PC-9 (cell line): ENCODE data around the gene CPXM2. TPM values are rescaled to one million over a fixed set of nuclear protein-coding genes. Genes with fewer than 3 reads are reported as not detected.

Source experiments
- BruUV-seq: library from RNA; stranded (reverse); fragments of 400-500 nt; replicated peaks from 2 replicates; lab custom pipeline; 2021; lab: Mats Ljungman, UMichigan
- CTCF ChIA-PET: fragments of 300-600 bp; sonication (Branson Sonifier 250); formaldehyde crosslinking; loops from one replicate; lab custom pipeline; 2022; ENCODE audit warnings: antibody characterized with exemption; lab: Charles Lee
- POLR2A ChIA-PET: fragments of 300-600 bp; sonication (Branson Sonifier 250); formaldehyde crosslinking; loops from one replicate; lab custom pipeline; 2022; ENCODE audit warnings: antibody characterized with exemption; ENCODE audit not compliant: unreplicated experiment; lab: Charles Lee
- DNase-seq, 2 experiments: peaks; one replicate each; pipeline versions ENCODE4 v3.0.0 to v3.0.0-alpha.2; 2015 to 2022; ENCODE audit warnings: mixed read lengths in 1 of 2
- H2AFZ ChIP-seq: fragments of 200-600 bp; sonication (generic); 2 replicates; pipeline ENCODE4 v1.8.1; 2017; ENCODE audit warnings: antibody characterized with exemption
- H3F3A ChIP-seq: fragments of 200-600 bp; sonication (generic); 2 replicates; pipeline ENCODE4 v1.8.1; 2017; ENCODE audit warnings: antibody characterized with exemption, mild to moderate bottlenecking, low read depth; ENCODE audit not compliant: insufficient read depth
- H3K27ac ChIP-seq: fragments of 200-600 bp; sonication (generic); 2 replicates; pipeline ENCODE4 v1.6.1; 2016; ENCODE audit warnings: mixed run types
- H3K27me3 ChIP-seq: fragments of 200-600 bp; sonication (generic); 2 replicates; pipeline ENCODE4 v1.6.1; 2016; ENCODE audit warnings: low read depth, mixed run types; ENCODE audit not compliant: insufficient read depth
- H3K36me3 ChIP-seq: fragments of 200-600 bp; sonication (generic); 2 replicates; pipeline ENCODE4 v1.6.1; 2016; ENCODE audit warnings: low read depth, mixed run types
- H3K4me1 ChIP-seq: fragments of 200-600 bp; sonication (generic); replicated peaks from 2 replicates; pipeline ENCODE4 v1.6.1; 2016; ENCODE audit warnings: mixed run types; ENCODE audit not compliant: insufficient read depth
- H3K4me2 ChIP-seq: fragments of 200-600 bp; sonication (generic); 2 replicates; pipeline ENCODE4 v1.6.1; 2017; ENCODE audit warnings: mixed run types
- H3K4me3 ChIP-seq: fragments of 200-600 bp; sonication (generic); 2 replicates; pipeline ENCODE4 v1.6.1; 2016; ENCODE audit warnings: mixed run types
- H3K79me2 ChIP-seq: fragments of 200-600 bp; sonication (generic); 2 replicates; pipeline ENCODE4 v1.6.1; 2017; ENCODE audit warnings: low read depth, mixed run types
- H3K9me2 ChIP-seq: fragments of 200-600 bp; sonication (generic); 2 replicates; pipeline ENCODE4 v1.8.1; 2017; ENCODE audit warnings: mild to moderate bottlenecking; ENCODE audit not compliant: insufficient read depth
- H3K9me3 ChIP-seq: fragments of 200-600 bp; sonication (generic); 2 replicates; pipeline ENCODE4 v1.8.1; 2016; ENCODE audit warnings: low read depth; ENCODE audit not compliant: insufficient read depth
- H4K20me1 ChIP-seq: fragments of 200-600 bp; sonication (generic); 2 replicates; pipeline ENCODE4 v1.8.1; 2017; ENCODE audit not compliant: insufficient read depth
- CTCF ChIP-seq: fragments of 200-600 bp; sonication (generic); conservative IDR thresholded peaks from 2 replicates; pipeline ENCODE4 v1.6.1; 2017; ENCODE audit warnings: mixed run types, antibody characterized with exemption, mild to moderate bottlenecking, moderate library complexity
- EZH2 ChIP-seq: fragments of 200-600 bp; sonication (generic); IDR thresholded peaks from 2 replicates; pipeline ENCODE4 v1.8.0; 2017; ENCODE audit warnings: antibody characterized with exemption, low read depth
- intact Hi-C: fragments of 100-400 bp; cut with micrococcal nuclease; formaldehyde crosslinking; loops from one replicate; pipeline ENCODE4 v1.10.0; 2022; ENCODE audit not compliant: unreplicated experiment
- total RNA-seq: library from RNA; stranded (reverse); gene quantifications from 2 replicates; pipeline ENCODE4 v1.2.3, GENCODE V29; 2021

The CPXM2 gene
- total RNA-seq, 1 experiment from 2014 or later: not detected

- Histone ChIP-seq H2AFZ (no peak overlapping the region), H3K4me2 (no peak overlapping the region), H3K9me3 (no peaks in the 10 kb centered on the region), H3K79me2 (no peaks in the 10 kb centered on the region), H3K4me1 (no peaks in the 10 kb centered on the region), H3K36me3 (no peaks in the 10 kb centered on the region), H3K27me3 (peaks cover 55% of the 10 kb centered on the region), H3K4me3 (no peak overlapping the region), H4K20me1 (no peaks in the 10 kb centered on the region), H3F3A (no peaks in the 10 kb centered on the region), H3K9me2 (no peaks in the 10 kb centered on the region), H3K27ac (no peak overlapping the region)
- TF ChIP-seq EZH2: no peak
- TF ChIP-seq CTCF: no peak
- BruUV-seq: no TSS peak
- CTCF ChIA-PET: no interaction called here
- intact Hi-C loops: no loop called here
- POLR2A ChIA-PET: no interaction called here
- no peak for DNase-seq
These were observed 16.8 kb upstream of the CPXM2 start for GRCh38 chr10:123908379-123908778.

DNA sequence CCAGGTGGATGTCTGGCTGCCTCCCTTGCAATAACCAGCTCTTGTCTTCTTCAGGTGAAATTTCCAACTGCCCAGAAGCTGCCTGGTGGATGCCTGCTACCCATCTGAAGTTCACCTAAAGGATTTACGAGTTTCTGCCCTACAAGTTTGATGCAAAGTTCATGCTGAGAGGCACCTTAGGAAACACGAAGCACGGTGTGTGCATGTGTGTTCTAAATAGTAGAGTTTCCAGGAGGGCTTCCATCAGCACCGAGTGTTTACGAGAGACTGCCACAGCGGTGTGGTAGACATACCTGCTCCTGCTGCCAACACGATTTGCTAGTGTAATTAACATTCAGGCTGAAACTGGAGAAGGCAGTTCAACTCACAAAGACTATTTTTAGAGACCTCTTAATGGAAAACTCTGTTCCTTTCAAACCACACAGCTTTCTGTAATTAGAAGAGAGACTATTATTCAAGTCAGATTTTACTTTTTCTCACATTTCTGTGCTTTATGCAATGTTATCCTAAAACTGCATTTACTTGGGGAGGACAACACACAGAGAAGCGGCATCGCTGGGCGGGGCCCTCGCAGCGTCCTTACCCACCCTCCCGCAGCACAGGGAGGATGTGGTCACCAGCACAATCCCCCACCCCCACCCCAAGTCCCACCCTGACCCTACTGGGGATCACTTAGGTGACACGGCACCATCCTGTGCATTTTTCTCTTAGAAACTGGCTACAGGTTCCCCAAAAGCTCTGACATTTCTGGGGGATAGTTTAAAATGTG is 15.5 kb upstream of the CPXM2 start:
- Histone ChIP-seq H3K9me3 (no peaks in the 10 kb centered on the region), H3F3A (no peaks in the 10 kb centered on the region), H3K27me3 (peaks cover 46% of the 10 kb centered on the region), H3K36me3 (no peaks in the 10 kb centered on the region), H3K4me2 (no peak overlapping the region), H3K4me1 (no peaks in the 10 kb centered on the region), H3K9me2 (no peaks in the 10 kb centered on the region), H3K79me2 (no peaks in the 10 kb centered on the region), H3K4me3 (no peak overlapping the region), H2AFZ (no peak overlapping the region), H4K20me1 (no peaks in the 10 kb centered on the region), H3K27ac (no peak overlapping the region)
- ChIA-PET CTCF (no interaction called here), POLR2A (no interaction called here)
- no peak for TF ChIP-seq CTCF
- TF ChIP-seq EZH2: no peak
- intact Hi-C loops: no loop called here
- no peak for DNase-seq
- no TSS peak for BruUV-seq

GRCh38 chr10:123906296-123906695 is 14.7 kb upstream of the CPXM2 start:
- H2AFZ ChIP-seq: no peak overlapping the region
- intact Hi-C loops: no loop called here
- H3K79me2 ChIP-seq: no peaks in the 10 kb centered on the region
- no peaks in the 10 kb centered on the region for H3K4me1 ChIP-seq
- POLR2A ChIA-PET: no interaction called here
- no peak overlapping the region for H3K4me3 ChIP-seq
- peaks cover 46% of the 10 kb centered on the region for H3K27me3 ChIP-seq
- CTCF ChIA-PET: no interaction called here
- no peaks in the 10 kb centered on the region for H3K9me2 ChIP-seq
- no peak overlapping the region for H3K27ac ChIP-seq
- H3K36me3 ChIP-seq: no peaks in the 10 kb centered on the region
- H4K20me1 ChIP-seq: no peaks in the 10 kb centered on the region
- BruUV-seq: no TSS peak
- no peak overlapping the region for H3K4me2 ChIP-seq
- no peaks in the 10 kb centered on the region for H3K9me3 ChIP-seq
- no peak for DNase-seq
- H3F3A ChIP-seq: no peaks in the 10 kb centered on the region
- TF ChIP-seq CTCF: no peak
- no peak for TF ChIP-seq EZH2
